Activated naive CD8-positive, alpha-beta T cell treated with anti-CD3 and anti-CD28 coated beads, Interleukin-2, amount 10 ng/mL, durations not matched to agents 7 days and 5 days (primary cell): ENCODE results near the gene ZNF138. TPM values are rescaled to one million over a fixed set of nuclear protein-coding genes. Genes with fewer than 3 reads are reported as not detected.

Experiments used
- ATAC-seq: fragments of 150-1000 bp; cut with Tn5 transposase; one replicate; pipeline ENCODE4 v1.10.0; 2021; ENCODE audit warnings: low read depth, moderate library complexity
- POLR2A ChIA-PET: fragments of 350-600 bp; sonication (Branson Sonifier 250); formaldehyde crosslinking; loops from one replicate; lab custom pipeline; 2021; ENCODE audit warnings: antibody characterized with exemption; lab: Charles Lee
- DNase-seq: peaks from one replicate; pipeline ENCODE4 v3.0.0; 2021
- H3K27ac Mint-ChIP-seq: one replicate; pipeline ENCODE4 v1.8.0; 2022; ENCODE audit warnings: mild to moderate bottlenecking, mixed read lengths
- H3K27me3 Mint-ChIP-seq: one replicate; pipeline ENCODE4 v1.8.0; 2022; ENCODE audit warnings: mild to moderate bottlenecking, moderate library complexity, mixed read lengths
- H3K36me3 Mint-ChIP-seq: one replicate; pipeline ENCODE4 v1.8.0; 2021; ENCODE audit warnings: mild to moderate bottlenecking, mixed read lengths
- H3K4me1 Mint-ChIP-seq: one replicate; pipeline ENCODE4 v1.8.0; 2021; ENCODE audit warnings: mixed read lengths
- H3K4me3 Mint-ChIP-seq: one replicate; pipeline ENCODE4 v1.8.0; 2022; ENCODE audit warnings: mild to moderate bottlenecking, moderate library complexity, mixed read lengths
- H3K9me3 Mint-ChIP-seq: one replicate; pipeline ENCODE4 v1.8.0; 2021; ENCODE audit warnings: mixed read lengths
- total RNA-seq, 2 experiments: library from RNA; stranded (reverse); gene quantifications; one replicate each; pipeline ENCODE4 v1.2.3, GENCODE V29; 2021

Gene ZNF138
- total RNA-seq, 2 experiments from 2014 or later = 12.5 to 14.0 TPM

DNA sequence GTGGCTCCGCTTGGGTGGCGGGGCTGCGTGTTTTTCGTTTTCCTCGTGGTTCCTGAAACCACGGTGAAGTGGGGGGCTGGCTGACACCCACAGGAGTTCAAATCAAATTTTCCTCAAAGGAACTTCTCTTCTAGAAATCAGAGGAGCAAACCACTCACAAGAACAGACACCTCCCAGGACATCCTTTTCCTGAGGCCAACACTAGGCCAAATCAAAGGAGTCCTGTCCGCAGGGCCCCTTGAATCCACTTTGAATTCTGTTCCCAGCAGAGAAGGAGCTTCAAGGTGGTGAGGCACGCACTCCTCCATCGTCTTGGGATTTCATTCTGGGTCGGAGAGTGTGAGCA is 78.9 kb downstream of the ZNF138 start:
- DNase-seq = no peak
- Mint-ChIP-seq H3K36me3 (no peaks in the 10 kb centered on the region), H3K9me3 (peaks cover 5% of the 10 kb centered on the region), H3K4me1 (peaks cover 7% of the 10 kb centered on the region), H3K4me3 (no peak overlapping the region), H3K27me3 (peaks cover 6% of the 10 kb centered on the region), H3K27ac (no peak overlapping the region)
- POLR2A ChIA-PET = no interaction called here
- ATAC-seq = no peak

DNA sequence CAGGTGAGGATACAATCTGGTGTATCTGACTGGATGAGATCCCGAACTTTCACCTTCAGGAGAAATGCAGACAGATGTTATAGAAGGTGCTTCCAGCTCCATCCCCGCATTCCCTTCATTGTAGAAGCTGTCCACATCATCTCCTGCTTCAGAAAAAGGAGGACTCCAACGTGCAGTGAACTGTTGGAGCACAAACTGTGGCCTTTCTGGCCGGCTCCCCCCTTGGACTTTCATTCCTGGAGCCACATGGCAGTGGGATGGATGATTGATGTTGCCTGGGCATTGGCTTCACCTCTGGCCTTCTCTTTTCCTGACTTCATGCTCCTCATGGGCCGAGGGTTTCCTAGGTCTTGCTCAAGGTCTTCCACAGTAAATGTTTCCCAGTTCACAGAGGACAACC is 79.3 kb downstream of the ZNF138 start:
- H3K27ac Mint-ChIP-seq = no peak overlapping the region
- peaks cover 4% of the 10 kb centered on the region for H3K9me3 Mint-ChIP-seq
- H3K36me3 Mint-ChIP-seq = no peaks in the 10 kb centered on the region
- DNase-seq = no peak
- POLR2A ChIA-PET = no interaction called here
- peaks cover 6% of the 10 kb centered on the region for H3K27me3 Mint-ChIP-seq
- H3K4me3 Mint-ChIP-seq = no peak overlapping the region
- peaks cover 7% of the 10 kb centered on the region for H3K4me1 Mint-ChIP-seq
- ATAC-seq = no peak

DNA sequence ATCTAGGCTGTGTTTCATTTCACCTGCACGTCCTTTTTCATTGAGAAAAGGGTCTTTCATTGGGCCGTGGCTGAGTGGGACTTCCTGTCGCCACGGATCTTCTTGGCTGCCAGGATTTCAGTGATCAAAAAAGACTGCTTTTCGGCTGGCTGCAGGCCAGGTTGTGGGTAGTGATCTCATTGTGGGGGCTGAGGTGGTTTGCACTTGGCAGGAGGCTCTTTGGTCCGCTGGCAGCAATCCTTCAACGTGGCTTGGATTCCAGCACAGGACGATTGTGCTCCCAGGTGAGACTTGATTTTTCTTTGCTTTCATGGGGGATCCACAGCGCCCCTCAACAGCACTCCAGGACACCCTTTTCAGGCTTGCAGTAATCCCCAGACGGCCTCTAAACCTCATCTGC is 79.9 kb downstream of the ZNF138 start:
- Mint-ChIP-seq H3K27me3 (peaks cover 6% of the 10 kb centered on the region), H3K36me3 (no peaks in the 10 kb centered on the region), H3K4me3 (no peak overlapping the region), H3K4me1 (peaks cover 9% of the 10 kb centered on the region), H3K27ac (no peak overlapping the region), H3K9me3 (peaks cover 6% of the 10 kb centered on the region)
- POLR2A ChIA-PET = no interaction called here
- DNase-seq (no peak), ATAC-seq (no peak)

GRCh38 chr7:64874562-64875250 is 80.5 kb downstream of the ZNF138 start:
- Mint-ChIP-seq H3K36me3 (no peaks in the 10 kb centered on the region), H3K27me3 (peaks cover 6% of the 10 kb centered on the region), H3K27ac (no peak overlapping the region), H3K9me3 (peaks cover 6% of the 10 kb centered on the region), H3K4me1 (peaks cover 9% of the 10 kb centered on the region), H3K4me3 (no peak overlapping the region)
- DNase-seq = no peak
- ATAC-seq = no peak
- POLR2A ChIA-PET = no interaction called here

- DNase-seq = no peak
- Mint-ChIP-seq H3K36me3 (no peaks in the 10 kb centered on the region), H3K4me3 (no peak overlapping the region), H3K9me3 (peaks cover 6% of the 10 kb centered on the region), H3K27ac (no peak overlapping the region), H3K4me1 (peaks cover 9% of the 10 kb centered on the region), H3K27me3 (peaks cover 6% of the 10 kb centered on the region)
- POLR2A ChIA-PET = no interaction called here
- no peak for ATAC-seq
Measured at GRCh38 chr7:64875258-64875657, 81.0 kb downstream of the ZNF138 start.

GRCh38 chr7:64875658-64876406 is 81.6 kb downstream of the ZNF138 start:
- Mint-ChIP-seq H3K9me3 (peaks cover 3% of the 10 kb centered on the region), H3K27ac (no peak overlapping the region), H3K4me1 (peaks cover 9% of the 10 kb centered on the region), H3K4me3 (no peak overlapping the region), H3K36me3 (no peaks in the 10 kb centered on the region), H3K27me3 (peaks cover 6% of the 10 kb centered on the region)
- no peak for DNase-seq
- POLR2A ChIA-PET = no interaction called here
- no peak for ATAC-seq

- Mint-ChIP-seq H3K4me1 (peaks cover 9% of the 10 kb centered on the region), H3K27me3 (peaks cover 10% of the 10 kb centered on the region), H3K27ac (no peak overlapping the region), H3K4me3 (peak overlapping the region; percentile 67), H3K36me3 (no peaks in the 10 kb centered on the region), H3K9me3 (peaks cover 4% of the 10 kb centered on the region)
- ATAC-seq (peak; percentile 89), DNase-seq (peak; percentile 75)
- POLR2A ChIA-PET = interaction anchor here (1.0 kb wide), 1 partner anchor 26 kb away, joined by 5 read pairs; the partner anchor contains the start of gene ZNF273
Measured at GRCh38 chr7:64876792-64877713, 82.8 kb downstream of the ZNF138 start.

DNA sequence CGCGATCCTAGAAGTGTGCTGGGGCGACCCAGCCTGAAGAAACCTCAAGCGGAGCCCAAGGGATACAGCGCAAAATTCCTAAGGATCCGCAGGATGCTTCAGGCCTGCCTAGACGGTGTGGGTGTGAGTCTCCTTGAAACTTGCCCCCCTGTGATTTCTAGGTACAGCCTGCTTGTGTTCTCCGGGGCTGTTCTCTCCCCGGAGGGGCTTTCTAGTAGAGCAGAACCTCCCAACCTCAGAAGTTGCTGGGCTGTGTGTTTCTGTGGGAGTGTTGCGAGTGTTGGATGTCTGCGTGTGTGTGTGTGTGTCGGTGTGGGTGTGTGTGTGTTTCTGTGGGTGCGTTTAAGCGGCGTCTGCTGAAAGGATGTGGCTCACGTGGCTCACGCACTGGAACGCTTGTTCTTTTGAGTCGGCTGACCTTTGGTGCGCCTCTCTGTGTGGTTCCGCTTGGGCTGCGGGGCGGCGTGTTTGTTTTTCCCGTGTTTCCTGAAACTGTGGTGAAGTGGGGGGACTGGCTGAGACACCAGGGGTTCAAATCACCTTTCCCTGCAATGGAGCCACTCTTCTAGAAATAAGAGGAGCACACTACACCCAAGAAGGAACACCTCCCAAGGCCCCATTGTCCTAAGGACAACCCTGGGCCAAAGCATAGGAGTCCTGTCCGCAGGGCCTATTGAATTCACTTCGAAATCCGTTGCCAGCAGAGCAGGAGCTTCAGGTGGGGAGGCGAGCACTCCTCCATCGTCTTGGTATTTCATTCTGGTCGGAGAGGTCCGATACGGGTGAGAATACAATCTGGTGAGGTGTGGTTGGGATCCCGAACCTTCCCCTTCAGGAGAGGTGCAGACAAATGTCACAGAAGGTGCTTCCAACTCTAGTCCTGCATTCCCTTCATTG is 83.7 kb downstream of the ZNF138 start:
- no peaks in the 10 kb centered on the region for H3K36me3 Mint-ChIP-seq

DNA sequence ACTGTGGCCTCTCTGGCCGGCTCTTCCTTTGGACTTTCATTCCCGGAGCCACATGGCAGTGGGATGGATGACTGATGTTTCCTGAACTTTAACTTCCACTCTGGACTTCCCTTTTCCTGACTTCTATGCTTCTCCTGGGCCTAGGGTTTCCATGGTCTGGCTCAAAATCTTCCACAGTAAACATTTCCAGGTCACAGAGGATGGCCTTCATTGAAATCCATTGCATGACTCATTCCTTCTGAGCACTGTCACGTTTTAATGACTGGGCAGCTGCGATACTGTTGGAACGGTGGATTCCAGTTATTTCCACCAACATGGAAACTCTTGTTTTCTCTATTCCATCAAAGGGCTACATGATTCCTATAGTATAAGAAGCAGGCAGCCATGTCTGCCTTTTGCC is 84.5 kb downstream of the ZNF138 start:
- Mint-ChIP-seq H3K27ac (no peak overlapping the region), H3K4me3 (no peak overlapping the region), H3K27me3 (peaks cover 27% of the 10 kb centered on the region), H3K4me1 (peaks cover 9% of the 10 kb centered on the region), H3K9me3 (peaks cover 4% of the 10 kb centered on the region), H3K36me3 (no peaks in the 10 kb centered on the region)
- DNase-seq (no peak), ATAC-seq (no peak)
- POLR2A ChIA-PET = no interaction called here

More for the DNA sequence above, 83.7 kb downstream of the ZNF138 start:
- peak; percentile 15 for ATAC-seq
- Mint-ChIP-seq H3K4me3 (peak overlapping the region; percentile 67), H3K27ac (no peak overlapping the region), H3K27me3 (peaks cover 19% of the 10 kb centered on the region), H3K4me1 (peaks cover 9% of the 10 kb centered on the region), H3K9me3 (peaks cover 4% of the 10 kb centered on the region)
- POLR2A ChIA-PET = no interaction called here
- DNase-seq = no peak

DNA sequence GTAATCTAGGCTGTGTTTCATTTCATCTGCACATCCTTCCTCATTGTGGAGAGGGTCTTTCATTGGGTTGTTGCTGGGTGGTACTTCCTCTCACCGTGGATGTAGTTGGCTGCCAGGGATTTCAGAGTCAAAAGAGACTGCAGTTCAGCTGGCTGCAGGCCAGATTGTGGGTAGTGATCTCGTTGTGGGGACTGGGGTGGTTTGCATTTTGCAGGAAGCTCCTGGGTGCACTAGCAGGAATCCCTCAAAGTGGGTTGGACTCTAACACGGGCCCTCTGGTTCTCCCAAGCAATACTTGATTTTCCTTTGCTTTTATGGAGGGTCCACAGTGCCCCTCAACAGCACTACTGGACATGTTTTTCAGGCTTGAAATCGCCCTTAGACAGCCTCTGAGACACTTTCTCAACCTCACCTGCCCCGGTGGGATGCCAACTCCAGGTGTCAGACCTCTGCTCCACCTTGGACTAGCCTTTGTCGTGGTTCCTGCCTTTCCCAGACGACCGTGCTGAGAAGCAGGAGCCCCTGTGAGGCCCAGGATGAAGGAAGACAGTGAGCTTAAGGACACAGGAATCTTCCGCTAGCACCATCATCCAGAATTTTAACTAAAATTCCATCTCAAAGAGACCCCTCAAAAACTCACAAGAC is 85.0 kb downstream of the ZNF138 start:
- Mint-ChIP-seq H3K4me3 (no peak overlapping the region), H3K9me3 (peaks cover 6% of the 10 kb centered on the region), H3K27ac (no peak overlapping the region), H3K27me3 (peaks cover 32% of the 10 kb centered on the region), H3K36me3 (peaks cover 2% of the 10 kb centered on the region), H3K4me1 (peaks cover 9% of the 10 kb centered on the region)
- no peak for ATAC-seq
- DNase-seq = no peak
- POLR2A ChIA-PET = no interaction called here

DNA sequence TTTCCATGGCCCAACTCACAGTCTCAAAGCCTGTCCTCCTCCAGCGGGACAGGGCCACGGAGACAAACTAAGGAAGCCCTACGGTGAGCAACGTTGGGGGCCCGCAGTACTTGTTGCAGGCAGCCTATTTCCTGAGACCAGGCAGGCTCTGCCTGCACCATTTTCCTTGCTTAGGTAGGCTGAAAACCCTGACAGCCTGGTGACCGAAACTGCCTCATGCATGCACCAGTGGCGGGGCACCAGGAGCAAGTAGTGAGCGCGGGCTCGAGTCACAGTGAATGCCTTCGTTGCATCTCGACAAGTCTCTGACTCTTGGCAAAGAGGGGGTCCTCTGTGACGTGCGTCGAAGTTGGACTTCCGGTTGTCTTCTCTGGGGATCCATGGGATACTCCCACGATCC is 85.6 kb downstream of the ZNF138 start:
- no peak for ATAC-seq
- POLR2A ChIA-PET = no interaction called here
- Mint-ChIP-seq H3K27me3 (peaks cover 34% of the 10 kb centered on the region), H3K9me3 (peaks cover 6% of the 10 kb centered on the region), H3K4me1 (peaks cover 9% of the 10 kb centered on the region), H3K27ac (no peak overlapping the region), H3K36me3 (peaks cover 2% of the 10 kb centered on the region), H3K4me3 (no peak overlapping the region)
- DNase-seq = no peak
